Mesenchymal stem cell (in vitro differentiated cells and primary cell): ENCODE data around the gene AQP12A.

Experiments
- DNase-seq: peaks from one replicate; pipeline ENCODE4 v3.0.0-alpha.2; 2013
- H2AFZ ChIP-seq: one replicate; pipeline ENCODE4 v1.6.1; 2013; ENCODE audit warnings: low read depth, mild to moderate bottlenecking, control low read depth, inconsistent platforms, low read length, moderate library complexity
- H2AK5ac ChIP-seq: 2 replicates; pipeline ENCODE4 v1.6.1; 2013; ENCODE audit warnings: low read length, moderate library complexity, mild to moderate bottlenecking, inconsistent platforms; ENCODE audit not compliant: severe bottlenecking
- H2BK120ac ChIP-seq: one replicate; pipeline ENCODE4 v1.6.1; 2013; ENCODE audit warnings: low read depth, mild to moderate bottlenecking, inconsistent platforms, low read length, moderate library complexity
- H2BK12ac ChIP-seq, 2 experiments: one replicate each; pipeline ENCODE4 v1.6.1; 2013; ENCODE audit warnings: inconsistent platforms in 2 of 2, low read length in 2 of 2, mild to moderate bottlenecking in 2 of 2, moderate library complexity in 2 of 2, control low read depth in 1 of 2
- H2BK15ac ChIP-seq: one replicate; pipeline ENCODE4 v1.6.1; 2013; ENCODE audit warnings: mild to moderate bottlenecking, low read depth, inconsistent platforms; ENCODE audit not compliant: poor library complexity, severe bottlenecking
- H2BK5ac ChIP-seq: 2 replicates; pipeline ENCODE4 v1.6.1; 2013; ENCODE audit warnings: low read depth, mild to moderate bottlenecking, low read length, control low read depth, inconsistent platforms; ENCODE audit not compliant: poor library complexity, severe bottlenecking
- H3K14ac ChIP-seq, 2 experiments: one replicate each; pipeline ENCODE4 v1.6.1; 2013; ENCODE audit warnings: inconsistent platforms in 2 of 2, low read length in 2 of 2, control low read depth in 1 of 2, mild to moderate bottlenecking in 1 of 2, moderate library complexity in 1 of 2
- H3K18ac ChIP-seq, 2 experiments: one replicate each; pipeline ENCODE4 v1.6.1; 2013; ENCODE audit warnings: inconsistent platforms in 2 of 2, low read length in 2 of 2, control low read depth in 1 of 2, low read depth in 1 of 2, mild to moderate bottlenecking in 1 of 2
- H3K23ac ChIP-seq, 2 experiments: one replicate each; pipeline ENCODE4 v1.6.1; 2013; ENCODE audit warnings: inconsistent platforms in 2 of 2, low read length in 2 of 2, mild to moderate bottlenecking in 2 of 2, moderate library complexity in 2 of 2, control low read depth in 1 of 2
- H3K27ac ChIP-seq: 2 replicates; pipeline ENCODE4 v1.5.1; 2013; ENCODE audit warnings: mild to moderate bottlenecking, moderate library complexity, low read length, control low read depth, inconsistent platforms; ENCODE audit not compliant: poor library complexity, severe bottlenecking
- H3K27me3 ChIP-seq, 2 experiments: 2 replicates each; pipeline versions ENCODE4 v1.6.1 to v1.7.0; 2013; ENCODE audit warnings: low read length in 2 of 2, mild to moderate bottlenecking in 2 of 2, moderate library complexity in 2 of 2, control low read depth in 1 of 2, inconsistent platforms in 1 of 2; ENCODE audit not compliant: control insufficient read depth in 1 of 2, insufficient read depth in 1 of 2
- H3K36me3 ChIP-seq, 2 experiments: 2 replicates each; pipeline versions ENCODE4 v1.6.1 to v1.7.0; 2013; ENCODE audit warnings: low read length in 2 of 2, control low read depth in 1 of 2, inconsistent platforms in 1 of 2, low read depth in 1 of 2, mild to moderate bottlenecking in 1 of 2; ENCODE audit not compliant: insufficient read depth in 2 of 2, control insufficient read depth in 1 of 2
- H3K4ac ChIP-seq, 2 experiments: one replicate each; pipeline ENCODE4 v1.6.1; 2013; ENCODE audit warnings: inconsistent platforms in 2 of 2, low read length in 2 of 2, mild to moderate bottlenecking in 2 of 2, moderate library complexity in 2 of 2, control low read depth in 1 of 2, low read depth in 1 of 2
- H3K4me1 ChIP-seq: 2 replicates; pipeline ENCODE4 v1.6.1; 2013; ENCODE audit warnings: low read depth, low read length, control low read depth; ENCODE audit not compliant: control insufficient read depth, insufficient read depth
- H3K4me2 ChIP-seq: 2 replicates; pipeline ENCODE4 v1.6.1; 2013; ENCODE audit warnings: low read length, mild to moderate bottlenecking, inconsistent platforms; ENCODE audit not compliant: poor library complexity, severe bottlenecking
- H3K4me3 ChIP-seq, 2 experiments: 2 replicates each; pipeline versions ENCODE4 v1.5.1 to v1.7.0; 2013; ENCODE audit warnings: low read length in 2 of 2, mild to moderate bottlenecking in 2 of 2, control low read depth in 1 of 2, low read depth in 1 of 2; ENCODE audit not compliant: insufficient read depth in 1 of 2
- H3K79me1 ChIP-seq: replicated peaks from 2 replicates; pipeline ENCODE4 v1.6.1; 2013; ENCODE audit warnings: mild to moderate bottlenecking, control low read depth, low read length, inconsistent platforms; ENCODE audit not compliant: poor library complexity, severe bottlenecking
- H3K9ac ChIP-seq: 2 replicates; pipeline ENCODE4 v1.7.0; 2013; ENCODE audit warnings: mild to moderate bottlenecking, low read length, moderate library complexity
- H3K9me3 ChIP-seq: 2 replicates; pipeline ENCODE4 v1.7.0; 2013; ENCODE audit warnings: mild to moderate bottlenecking, low read length; ENCODE audit not compliant: control insufficient read depth
- H4K8ac ChIP-seq: one replicate; pipeline ENCODE4 v1.6.1; 2013; ENCODE audit warnings: inconsistent platforms, mild to moderate bottlenecking, low read length, moderate library complexity
- H4K91ac ChIP-seq: one replicate; pipeline ENCODE4 v1.6.1; 2013; ENCODE audit warnings: mild to moderate bottlenecking, low read length, inconsistent platforms
- WGBS: methylation state at CpG from one replicate; pipeline ENCODE4 v1.1.7; 2013; ENCODE audit warnings: mixed read lengths; 5-methylcytosine and 5-hydroxymethylcytosine counted together

Gene AQP12A

DNA sequence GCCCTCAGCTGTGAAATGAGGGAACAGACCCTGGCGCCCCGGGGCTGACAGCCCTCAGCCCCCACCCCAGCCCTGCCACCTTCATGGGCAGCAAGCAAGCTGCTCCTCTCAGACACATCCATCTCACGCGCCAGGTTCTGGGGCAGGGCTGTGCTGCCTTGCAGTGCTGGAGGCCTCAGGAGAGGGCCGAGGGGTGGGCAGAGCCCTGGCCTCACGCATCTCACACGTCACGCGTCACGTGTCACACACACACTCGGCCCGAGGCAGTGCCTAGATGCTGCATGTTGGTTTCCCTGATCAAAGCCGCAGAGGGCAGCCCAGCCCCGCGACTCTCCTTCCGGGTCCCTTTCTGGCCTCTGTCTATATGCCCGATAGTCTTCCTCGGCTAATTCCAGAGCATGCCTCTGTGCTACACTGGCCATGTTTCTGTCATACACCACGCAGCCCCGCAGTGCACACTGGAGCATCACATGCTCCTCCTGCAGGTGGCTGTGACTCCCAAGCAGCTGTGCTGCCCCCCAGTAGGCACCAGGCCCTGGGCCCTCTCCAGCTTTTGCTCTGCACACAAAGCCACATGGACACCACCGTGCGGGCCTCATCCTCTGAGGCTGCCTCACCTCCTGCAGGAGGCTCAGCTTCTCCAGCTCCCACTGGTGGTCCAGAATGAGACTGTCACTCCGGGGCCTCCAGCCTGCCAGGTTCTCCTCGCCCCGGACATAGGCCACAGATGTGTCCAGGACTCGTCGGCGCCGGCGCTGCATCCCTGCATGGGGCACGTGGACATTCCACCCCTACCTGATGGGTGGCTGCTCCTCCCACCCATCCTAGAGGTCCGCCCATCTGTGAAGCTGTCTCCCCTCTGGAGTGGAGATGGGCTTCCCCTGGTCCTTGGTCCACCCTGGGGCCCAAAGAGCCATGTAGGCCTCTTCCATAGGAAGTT, 31.4 kb downstream of the AQP12A start:
- no peak overlapping the region for H3K23ac ChIP-seq
- H3K4me3 ChIP-seq, result no peak overlapping the region
- WGBS, result 89% methylated on average over 32 of the region's 32 CpGs
- H3K9me3 ChIP-seq, result no peaks in the 10 kb centered on the region
- peak overlapping the region in 1 of 2 experiments; percentile 20 for H3K14ac ChIP-seq
- H3K27me3 ChIP-seq, result peaks cover 0 to 63% of the 10 kb centered on the region in 2 experiments
- H2BK12ac ChIP-seq, result no peak overlapping the region
- H3K18ac ChIP-seq, result no peak overlapping the region
- no peak overlapping the region for H2BK15ac ChIP-seq
- no peak overlapping the region for H2AFZ ChIP-seq
- peak overlapping the region; percentile 40 for H4K91ac ChIP-seq
- no peak overlapping the region for H3K4me2 ChIP-seq
- H2BK5ac ChIP-seq, result no peak overlapping the region
- H4K8ac ChIP-seq, result no peak overlapping the region
- no peak for DNase-seq
- no peak overlapping the region for H3K9ac ChIP-seq
- no peaks in the 10 kb centered on the region for H3K36me3 ChIP-seq
- H3K4me1 ChIP-seq, result no peaks in the 10 kb centered on the region
- no peaks in the 10 kb centered on the region for H3K79me1 ChIP-seq
- H2BK120ac ChIP-seq, result no peak overlapping the region
- H3K4ac ChIP-seq, result no peak overlapping the region
- H3K27ac ChIP-seq, result no peak overlapping the region
- H2AK5ac ChIP-seq, result no peak overlapping the region

DNA sequence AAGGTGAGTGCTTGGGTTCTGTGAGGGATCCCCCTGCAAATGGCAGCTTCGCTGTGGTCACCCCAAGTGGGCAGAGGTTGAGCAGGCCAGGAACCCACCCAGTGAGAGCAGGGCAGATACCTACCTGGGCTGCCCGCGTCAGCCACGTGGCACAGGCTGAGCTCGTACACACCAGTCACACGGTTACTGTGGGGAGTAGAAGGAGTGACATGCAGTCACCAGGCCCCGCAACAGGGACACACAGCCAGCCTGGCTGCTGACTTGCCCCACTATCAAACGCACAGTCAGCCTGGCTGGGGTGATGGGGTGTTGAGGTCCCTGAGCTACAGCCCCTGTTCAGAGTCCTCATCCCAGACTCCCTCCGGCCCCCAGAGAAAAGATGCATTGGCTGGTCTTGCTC, 32.2 kb downstream of the AQP12A start:
- peaks cover 0 to 63% of the 10 kb centered on the region in 2 experiments for H3K27me3 ChIP-seq
- no peak overlapping the region for H2BK120ac ChIP-seq
- H3K14ac ChIP-seq, result no peak overlapping the region
- 94% methylated on average over 9 of the region's 9 CpGs for WGBS
- no peak overlapping the region for H3K4me2 ChIP-seq
- no peak overlapping the region for H3K4me3 ChIP-seq
- no peak overlapping the region for H3K4ac ChIP-seq
- H3K4me1 ChIP-seq, result no peaks in the 10 kb centered on the region
- H2AK5ac ChIP-seq, result no peak overlapping the region
- no peak overlapping the region for H3K23ac ChIP-seq
- H2BK15ac ChIP-seq, result no peak overlapping the region
- no peak overlapping the region for H2AFZ ChIP-seq
- no peak overlapping the region for H3K18ac ChIP-seq
- H4K91ac ChIP-seq, result no peak overlapping the region
- H3K9ac ChIP-seq, result no peak overlapping the region
- H2BK5ac ChIP-seq, result no peak overlapping the region
- H3K79me1 ChIP-seq, result no peaks in the 10 kb centered on the region
- H2BK12ac ChIP-seq, result no peak overlapping the region
- H4K8ac ChIP-seq, result no peak overlapping the region
- DNase-seq, result no peak
- no peak overlapping the region for H3K27ac ChIP-seq
- H3K9me3 ChIP-seq, result no peaks in the 10 kb centered on the region
- no peaks in the 10 kb centered on the region for H3K36me3 ChIP-seq

DNA sequence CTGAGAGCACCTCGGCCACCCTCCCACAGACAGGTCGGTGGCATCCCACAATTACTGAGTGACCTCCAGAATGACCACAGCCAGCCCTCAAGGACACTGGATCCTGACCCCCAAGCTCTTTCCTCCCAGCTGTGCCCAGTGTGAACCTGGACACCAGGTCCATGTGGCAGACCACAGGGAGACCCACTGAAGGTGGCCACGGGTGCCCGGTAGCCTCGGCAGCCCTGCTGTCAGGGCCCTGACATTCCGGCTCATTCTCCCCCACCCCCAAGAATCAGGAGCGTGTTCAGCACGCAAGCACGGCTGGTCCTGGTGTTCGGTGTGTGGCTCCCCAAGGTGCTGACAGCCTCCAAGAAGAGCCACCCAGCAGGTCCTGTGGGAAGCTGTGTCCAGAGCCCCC, 32.8 kb downstream of the AQP12A start:
- H3K27ac ChIP-seq, result no peak overlapping the region
- no peak for DNase-seq
- H3K23ac ChIP-seq, result no peak overlapping the region
- no peaks in the 10 kb centered on the region for H3K36me3 ChIP-seq
- no peak overlapping the region for H2BK12ac ChIP-seq
- no peak overlapping the region for H2AFZ ChIP-seq
- H3K9me3 ChIP-seq, result no peaks in the 10 kb centered on the region
- H3K18ac ChIP-seq, result no peak overlapping the region
- no peak overlapping the region for H3K9ac ChIP-seq
- 97% methylated on average over 10 of the region's 10 CpGs for WGBS
- no peaks in the 10 kb centered on the region for H3K4me1 ChIP-seq
- no peak overlapping the region for H4K8ac ChIP-seq
- H4K91ac ChIP-seq, result peak overlapping the region; percentile 29
- no peak overlapping the region for H3K4me2 ChIP-seq
- H2BK120ac ChIP-seq, result no peak overlapping the region
- peaks cover 4 to 67% of the 10 kb centered on the region in 2 experiments for H3K27me3 ChIP-seq
- H3K4ac ChIP-seq, result no peak overlapping the region
- no peak overlapping the region for H2BK5ac ChIP-seq
- no peak overlapping the region for H3K14ac ChIP-seq
- H2AK5ac ChIP-seq, result no peak overlapping the region
- no peaks in the 10 kb centered on the region for H3K79me1 ChIP-seq
- H3K4me3 ChIP-seq, result no peak overlapping the region
- H2BK15ac ChIP-seq, result no peak overlapping the region

DNA sequence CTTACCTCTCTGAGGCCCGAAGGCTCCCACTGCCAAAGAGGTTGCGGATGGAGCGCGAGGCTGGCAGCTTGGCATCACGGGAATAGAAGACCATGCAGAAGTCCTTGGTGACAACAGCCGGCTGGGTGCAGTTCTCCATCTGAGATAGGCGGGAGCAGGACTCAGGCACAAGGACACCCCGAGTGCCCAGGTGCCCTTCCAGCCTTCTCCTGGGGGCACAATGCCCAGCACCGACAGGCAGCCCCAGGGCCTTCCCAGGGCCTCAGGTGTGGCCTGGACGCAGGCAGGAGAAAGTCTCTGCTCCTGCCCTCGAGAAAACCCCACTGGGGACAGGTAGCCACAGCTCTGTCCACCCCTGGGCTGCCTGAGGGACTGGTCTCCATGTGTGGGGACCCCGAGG, 33.6 kb downstream of the AQP12A start:
- Histone ChIP-seq H3K9ac (no peak overlapping the region), H3K4ac (no peak overlapping the region), H4K91ac (no peak overlapping the region), H4K8ac (no peak overlapping the region), H3K36me3 (no peaks in the 10 kb centered on the region), H3K14ac (no peak overlapping the region), H3K4me3 (no peak overlapping the region), H3K23ac (no peak overlapping the region), H3K4me1 (no peaks in the 10 kb centered on the region), H3K79me1 (no peaks in the 10 kb centered on the region), H3K18ac (no peak overlapping the region), H3K4me2 (no peak overlapping the region), H2AK5ac (no peak overlapping the region), H3K27me3 (peaks cover 11 to 71% of the 10 kb centered on the region in 2 experiments), H3K27ac (no peak overlapping the region), H2BK12ac (no peak overlapping the region), H2BK15ac (no peak overlapping the region), H2AFZ (no peak overlapping the region), H2BK5ac (no peak overlapping the region), H2BK120ac (no peak overlapping the region), H3K9me3 (no peaks in the 10 kb centered on the region)
- WGBS, result 87% methylated on average over 12 of the region's 12 CpGs
- DNase-seq, result no peak
